HG03095 (cell line): ENCODE measurements around the gene IL19.
"Not testable (repeated sequence)": the region's sequence is repeated elsewhere in the genome, so short reads cannot be mapped to it uniquely, and the experiment has no call there.

Source experiments
- ATAC-seq: cut with Tn5 transposase; IDR thresholded peaks from one replicate; pipeline ENCODE4 v1.9.1; 2021; ENCODE audit warnings: moderate library complexity; ENCODE audit not compliant: unreplicated experiment

IL19 gene

DNA sequence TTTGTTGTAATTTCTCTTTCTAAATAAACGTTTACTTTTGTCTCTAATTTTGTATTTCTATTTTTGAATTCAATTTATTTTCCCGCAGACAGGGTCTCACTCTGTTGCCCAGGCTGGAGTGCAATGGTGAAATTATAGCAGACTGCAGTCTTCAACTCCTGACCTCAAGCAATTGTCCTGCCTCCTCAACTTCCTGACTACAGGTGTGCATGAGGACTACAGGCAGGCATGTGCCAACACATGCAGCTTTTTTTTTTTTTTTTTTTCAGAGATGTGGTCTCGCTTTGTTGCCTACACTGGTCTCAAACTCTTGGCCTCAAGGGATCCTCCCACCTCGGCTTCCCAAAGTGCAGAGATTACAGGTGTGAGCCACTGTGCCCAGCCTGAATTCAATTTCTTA, 58.2 kb downstream of the IL19 start:
- ATAC-seq: no peak

DNA sequence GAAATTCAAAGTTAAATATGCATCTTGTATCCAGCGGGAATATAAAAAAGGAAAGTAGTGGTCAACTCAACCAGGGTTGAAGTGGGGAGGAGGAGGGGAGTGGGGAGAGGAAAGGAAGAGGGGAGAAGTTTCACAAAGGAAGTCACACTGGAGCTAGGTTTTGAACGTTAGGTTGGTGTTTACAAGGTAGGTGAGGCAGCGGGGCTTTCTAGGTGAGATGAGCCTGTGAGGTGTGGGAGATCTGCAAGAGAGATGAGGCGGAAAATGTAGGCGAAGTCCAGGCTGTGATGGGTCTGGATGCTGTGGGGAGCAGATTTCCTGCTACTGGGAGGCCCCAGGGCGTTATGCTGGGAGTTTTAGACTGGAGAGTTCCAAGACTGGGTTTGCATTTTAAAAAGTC, 58.7 kb downstream of the IL19 start:
- ATAC-seq: no peak

DNA sequence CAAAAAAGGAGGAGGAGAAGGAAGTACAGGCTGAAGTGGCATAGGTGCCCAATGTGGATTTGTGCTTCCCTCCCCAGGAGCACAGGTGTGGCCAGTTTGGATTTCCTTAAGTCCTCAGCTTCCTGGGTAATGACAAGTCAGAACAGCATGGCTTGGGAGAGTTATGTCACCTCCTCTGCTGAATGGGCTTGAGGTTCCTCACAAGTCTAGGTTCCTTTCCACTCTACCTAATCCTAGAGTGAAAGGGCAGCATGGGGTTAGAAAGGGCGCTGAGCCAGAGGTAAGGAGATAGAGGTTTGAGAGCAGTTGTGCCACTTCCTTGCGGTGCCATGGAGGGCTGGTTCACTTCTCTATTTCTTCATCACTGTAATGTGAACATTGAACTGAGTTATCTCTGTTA, 59.3 kb downstream of the IL19 start:
- no peak for ATAC-seq

DNA sequence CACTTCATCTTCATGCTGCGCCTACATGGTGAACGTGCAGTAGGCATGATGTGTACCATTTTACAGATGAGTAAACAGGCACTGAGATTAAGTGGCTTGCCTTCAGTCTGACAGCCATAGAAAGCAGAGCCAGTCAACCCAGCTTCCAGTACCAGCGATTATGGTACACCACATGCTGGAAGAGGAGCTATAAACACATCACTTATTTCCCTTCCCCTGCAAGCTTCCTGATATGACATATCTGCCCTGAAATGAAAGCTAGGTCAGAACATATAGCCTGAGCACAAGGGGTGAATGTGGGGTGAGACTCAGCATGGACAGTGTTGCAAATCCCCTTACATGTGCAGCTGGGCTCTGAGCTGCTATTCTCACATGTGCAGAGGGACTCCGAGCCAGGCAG, 61.1 kb downstream of the IL19 start:
- ATAC-seq: no peak

DNA sequence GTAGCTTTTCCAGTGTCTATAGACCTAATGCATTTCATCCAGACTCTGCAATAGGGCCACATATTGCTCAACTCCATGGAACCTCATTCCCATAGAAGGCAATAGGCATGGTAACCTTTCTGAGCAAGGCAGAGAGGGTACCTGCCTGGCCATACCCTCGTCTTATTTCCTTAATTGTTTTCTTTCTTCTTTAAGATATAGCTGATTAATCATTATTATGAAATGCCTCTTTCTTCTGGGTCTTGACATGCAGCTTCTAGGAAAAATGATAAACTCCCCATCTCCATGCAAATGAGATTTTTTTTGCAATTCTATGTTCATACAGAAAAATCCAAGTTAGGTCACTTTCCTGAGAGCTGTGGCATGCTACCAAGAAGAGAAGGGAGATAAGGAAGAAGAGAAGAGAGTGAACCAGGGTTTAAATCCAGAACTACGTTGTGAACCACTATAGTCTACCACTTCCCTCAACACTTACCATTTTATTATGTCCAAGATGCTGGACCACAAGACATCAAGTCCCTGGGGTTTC, 61.8 kb downstream of the IL19 start:
- ATAC-seq: no peak

DNA sequence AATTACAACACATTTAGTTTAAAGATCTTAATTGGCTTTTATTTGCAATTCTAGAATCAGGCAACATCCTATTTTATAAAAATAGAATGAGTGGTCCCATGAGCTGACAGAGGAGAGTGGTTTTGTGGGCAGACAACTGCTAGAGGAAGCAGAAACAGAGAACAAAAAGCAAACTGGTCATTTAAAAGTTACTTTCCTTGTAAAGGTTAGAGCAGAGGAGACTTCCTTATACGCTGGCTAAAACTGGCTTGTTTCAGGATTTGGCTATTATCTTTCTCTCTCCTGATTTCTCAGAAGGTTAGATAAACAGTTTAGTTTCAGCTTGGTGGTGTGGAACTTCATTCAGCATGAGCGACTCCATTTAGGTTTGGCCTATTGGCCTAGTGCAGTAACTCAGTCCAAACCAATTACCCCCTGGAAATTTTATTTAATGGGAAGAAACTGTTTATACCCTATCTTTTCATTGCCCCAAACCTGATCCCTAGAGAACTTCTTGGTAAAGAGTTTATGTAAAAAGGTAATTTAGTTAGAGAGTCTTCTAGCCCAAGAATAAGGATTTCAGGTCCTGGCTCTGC, 62.6 kb downstream of the IL19 start:
- ATAC-seq: no peak

DNA sequence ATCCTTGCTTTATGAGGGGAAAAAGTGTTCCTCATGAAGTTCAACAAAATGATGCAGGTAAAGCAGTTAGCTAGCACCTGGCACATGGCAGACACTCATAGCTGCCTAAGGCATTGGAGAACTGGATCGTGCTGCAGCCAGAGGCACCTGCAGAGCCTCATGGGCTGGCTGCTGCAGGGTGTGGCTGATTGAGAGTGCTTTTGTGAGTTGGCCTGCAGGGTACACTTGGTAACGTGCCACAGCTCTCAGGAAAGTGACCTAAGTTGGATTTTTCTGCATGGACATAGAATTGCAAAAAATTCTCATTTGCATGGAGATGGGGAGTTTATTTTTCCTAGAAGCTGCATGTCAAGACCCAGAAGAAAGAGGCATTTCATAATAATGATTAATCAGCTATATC, 63.2 kb downstream of the IL19 start:
- no peak for ATAC-seq

DNA sequence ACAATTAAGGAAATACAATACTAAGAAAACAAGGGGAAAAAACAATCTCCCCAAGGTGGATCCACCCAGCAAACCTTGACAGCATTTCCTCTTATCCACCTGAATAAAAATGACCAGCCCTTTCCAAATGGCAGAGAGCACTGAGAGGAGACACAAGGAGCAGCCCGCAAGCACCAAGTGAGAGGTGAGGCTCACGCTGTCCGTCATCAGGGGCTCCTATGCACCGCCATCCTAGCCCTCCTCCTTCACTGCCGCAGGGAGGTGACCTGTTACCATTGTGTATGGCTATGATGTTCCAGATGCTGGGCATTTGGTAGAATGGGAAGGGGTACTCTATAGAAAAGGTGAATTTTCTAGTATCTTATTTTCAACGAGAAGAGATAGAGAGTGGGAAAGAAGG, 63.6 kb downstream of the IL19 start:
- ATAC-seq: no peak

DNA sequence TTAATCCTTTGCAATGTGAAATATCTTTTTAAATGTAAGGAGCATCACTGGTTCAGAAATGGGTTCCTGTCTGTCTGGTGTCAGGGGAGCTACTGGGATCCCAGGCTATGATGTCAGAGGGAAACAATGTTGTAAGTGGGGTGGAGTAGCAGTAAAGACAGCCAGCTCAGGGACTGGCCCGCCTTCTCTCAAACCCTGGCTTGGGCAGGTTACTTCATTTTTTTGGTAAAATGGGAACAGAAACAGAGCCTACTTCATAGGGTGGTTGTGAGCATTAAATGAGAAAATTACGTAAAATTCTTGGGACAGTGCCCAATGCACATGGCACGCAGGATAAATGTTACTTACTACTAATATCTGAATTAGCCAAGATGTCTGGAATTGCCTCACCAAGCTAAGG, 64.1 kb downstream of the IL19 start:
- no peak for ATAC-seq

DNA sequence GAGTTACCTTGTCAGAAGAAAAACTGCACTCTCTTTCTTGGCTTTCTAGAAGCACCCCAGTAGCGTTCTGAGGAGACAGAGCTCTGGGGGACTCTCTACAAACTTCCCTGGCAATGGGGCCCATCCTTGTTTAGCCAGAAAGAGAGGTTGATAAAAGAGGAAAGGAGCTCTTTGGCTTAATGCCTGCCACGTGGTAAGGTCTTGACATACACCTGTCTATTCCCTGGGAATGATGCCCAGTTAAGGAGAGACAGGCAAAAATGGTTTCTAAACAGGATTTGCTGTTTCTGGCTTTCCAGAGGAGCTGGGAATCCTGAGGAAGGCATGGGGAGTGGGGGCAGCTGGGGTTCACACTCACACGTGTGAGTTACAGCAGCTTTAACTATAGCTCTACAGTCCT, 64.6 kb downstream of the IL19 start:
- ATAC-seq: no peak

DNA sequence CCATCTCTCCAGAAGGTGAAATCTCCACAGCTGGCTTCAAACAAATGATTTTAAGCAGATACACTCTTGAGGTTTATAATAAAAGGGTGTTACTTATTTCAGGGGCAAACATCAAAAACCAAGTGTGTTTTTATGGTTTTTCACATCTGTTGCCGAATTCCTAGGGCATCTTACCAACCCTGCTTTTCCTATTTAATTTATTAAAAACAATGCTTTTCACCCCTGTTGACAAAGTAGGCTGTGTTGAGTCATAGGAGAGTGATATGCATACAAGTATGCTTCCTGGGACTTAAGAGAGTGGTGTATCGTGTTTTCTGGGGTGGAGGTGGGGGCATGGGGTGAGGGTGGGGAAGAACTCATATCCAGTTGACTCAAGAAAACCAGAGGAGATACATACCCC, 65.5 kb downstream of the IL19 start:
- no peak for ATAC-seq

DNA sequence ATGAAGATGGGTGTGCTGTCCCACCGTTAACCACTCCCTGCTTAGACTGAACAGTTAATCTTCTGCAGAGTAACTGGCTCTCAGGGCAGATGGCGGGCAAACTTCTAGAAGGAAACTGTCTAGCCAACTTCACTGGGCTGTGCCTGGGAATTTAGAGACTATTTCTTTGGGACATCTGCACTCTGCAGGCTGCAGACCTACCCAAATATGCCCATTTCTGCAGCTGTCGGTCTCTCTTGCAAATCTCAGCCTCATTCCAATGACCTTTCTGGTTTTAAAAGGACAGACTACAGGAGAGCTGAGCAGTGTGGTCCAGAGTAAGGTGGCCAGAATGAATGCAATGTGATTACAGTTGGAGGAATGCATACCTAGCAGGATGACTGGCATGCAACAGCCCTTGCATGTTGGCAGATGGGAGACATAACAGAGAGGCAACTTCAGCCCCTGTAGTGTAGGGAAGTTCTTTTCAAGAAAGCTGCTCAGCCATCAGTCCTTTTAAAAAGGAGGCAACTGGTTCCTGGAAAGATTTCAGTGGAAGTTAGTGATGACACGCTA, 68.5 kb downstream of the IL19 start:
- ATAC-seq: no peak

DNA sequence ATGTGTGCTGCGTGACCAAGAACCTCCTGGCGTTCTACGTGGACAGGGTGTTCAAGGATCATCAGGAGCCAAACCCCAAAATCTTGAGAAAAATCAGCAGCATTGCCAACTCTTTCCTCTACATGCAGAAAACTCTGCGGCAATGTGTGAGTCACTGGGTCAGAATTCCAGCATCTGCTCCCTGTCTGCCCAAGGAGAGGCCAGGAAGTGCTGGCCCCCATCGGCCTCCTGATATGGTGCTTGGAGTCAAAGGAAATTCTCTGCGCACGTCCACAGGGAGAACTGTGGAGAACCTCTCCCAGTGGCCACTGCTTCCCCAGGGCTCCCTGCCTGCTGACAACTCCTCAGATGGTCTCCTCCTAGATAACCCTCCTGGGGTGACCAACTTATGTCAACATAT, 69.3 kb downstream of the IL19 start:
- ATAC-seq: no peak

DNA sequence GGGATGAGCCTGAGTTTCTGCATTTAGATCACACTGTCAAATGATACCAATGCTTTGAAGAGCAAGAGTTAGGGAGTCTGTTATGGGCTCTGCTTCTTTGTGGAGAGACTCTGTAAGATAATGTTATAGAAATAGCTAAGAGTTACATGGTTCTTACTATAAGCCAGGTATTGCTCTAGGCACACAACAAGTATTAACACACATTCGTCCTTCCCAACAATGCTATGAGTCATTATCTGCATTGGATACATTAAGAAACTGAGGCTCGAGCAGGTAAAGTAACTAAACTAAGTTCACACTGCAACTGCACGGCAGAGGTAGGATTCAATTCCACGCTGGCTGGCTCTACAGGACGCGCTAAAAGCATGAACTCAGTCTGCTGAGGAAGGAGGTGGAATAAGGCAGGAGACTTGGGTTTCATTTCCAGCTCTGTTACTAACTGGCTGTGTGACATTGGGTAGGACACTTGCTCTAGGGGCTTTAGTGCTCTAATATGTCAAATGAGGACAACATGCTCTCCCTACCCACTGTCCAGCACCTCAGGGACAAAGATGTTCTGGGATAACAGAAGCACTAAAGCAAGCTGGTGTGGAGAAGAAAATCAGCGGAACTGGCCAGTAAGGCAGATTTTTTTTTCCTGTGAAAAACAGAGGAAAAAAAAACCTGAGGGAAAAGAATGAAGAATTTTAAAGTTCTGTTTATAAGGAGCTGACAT, 71.2 kb downstream of the IL19 start:
- ATAC-seq: no peak

DNA sequence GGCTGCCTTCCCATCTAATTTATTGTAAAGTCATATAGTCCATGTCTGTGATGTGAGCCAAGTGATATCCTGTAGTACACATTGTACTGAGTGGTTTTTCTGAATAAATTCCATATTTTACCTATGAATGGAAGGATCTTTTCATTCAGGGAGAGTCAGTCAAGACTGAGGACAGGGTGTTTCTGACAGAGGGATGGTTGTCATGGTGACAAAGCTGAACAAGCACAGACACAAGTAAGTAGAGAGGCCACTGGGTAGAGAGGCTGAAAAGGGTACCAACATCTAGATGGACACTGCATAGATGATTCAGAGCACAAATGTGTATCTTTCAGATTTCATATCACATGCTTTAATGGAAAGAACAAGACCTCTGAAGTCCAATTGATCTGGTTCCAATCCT, 72.3 kb downstream of the IL19 start:
- ATAC-seq: no peak

DNA sequence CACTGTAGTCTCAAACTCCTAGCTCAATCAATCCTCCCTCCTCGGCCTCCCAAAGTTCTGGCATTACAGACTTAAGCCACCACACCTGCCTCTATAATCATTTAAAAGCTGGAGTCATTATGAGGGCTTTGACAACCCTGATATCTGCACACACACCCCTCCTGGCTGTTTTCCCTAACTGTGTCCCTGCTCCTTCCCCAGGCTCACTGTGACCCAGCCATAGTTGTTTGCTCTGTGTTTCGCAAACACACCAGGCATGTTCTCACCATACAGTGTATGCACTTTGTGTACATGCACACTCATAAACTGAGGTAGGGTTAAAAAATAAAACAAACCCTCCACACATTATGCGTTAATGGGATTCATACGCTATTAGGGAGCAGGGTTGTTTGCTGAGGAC, 73.1 kb downstream of the IL19 start:
- no peak for ATAC-seq

DNA sequence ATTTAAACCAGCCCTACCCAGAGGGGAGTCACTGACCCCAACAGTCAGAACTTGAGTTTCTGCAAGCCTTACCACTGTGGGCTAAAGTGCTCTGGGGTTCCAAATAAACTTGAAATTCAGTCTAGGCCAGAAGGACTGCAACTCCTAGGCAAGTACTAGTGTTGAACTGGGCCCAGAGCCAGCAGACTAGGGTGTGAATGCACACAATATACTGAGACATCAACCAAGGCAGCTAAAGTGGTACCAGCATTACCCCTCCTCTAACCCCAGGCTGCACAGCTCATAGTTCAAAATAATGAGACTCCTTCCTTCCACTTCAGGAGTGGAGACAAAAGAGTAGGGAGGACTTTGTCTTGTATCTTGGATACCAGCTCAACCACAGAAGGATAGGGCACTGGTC, 75.9 kb downstream of the IL19 start:
- ATAC-seq: no peak

DNA sequence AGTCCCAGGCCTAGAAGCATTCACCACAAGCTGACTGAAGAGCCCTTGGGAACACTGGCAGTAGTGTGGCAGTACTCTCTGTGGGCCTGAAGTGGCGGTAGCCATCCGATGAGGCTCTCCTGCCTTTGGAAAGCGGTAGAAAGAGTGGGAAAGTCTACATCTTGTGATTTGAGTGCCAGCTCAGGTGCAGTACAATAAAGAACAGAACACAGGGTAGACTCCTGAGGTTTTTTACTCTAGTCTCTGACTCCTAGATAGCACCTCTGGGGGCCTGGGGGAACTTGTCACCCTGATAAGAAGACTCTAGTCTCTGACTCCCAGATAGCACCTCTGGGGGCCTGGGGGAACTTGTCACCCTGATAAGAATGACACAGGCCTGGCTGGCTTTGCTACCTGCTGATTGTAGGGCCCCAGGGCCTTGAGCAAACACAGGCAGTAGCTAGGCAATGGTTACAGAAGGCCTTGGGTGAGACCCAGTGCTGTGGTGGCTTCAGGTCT, 76.8 kb downstream of the IL19 start:
- no peak for ATAC-seq

DNA sequence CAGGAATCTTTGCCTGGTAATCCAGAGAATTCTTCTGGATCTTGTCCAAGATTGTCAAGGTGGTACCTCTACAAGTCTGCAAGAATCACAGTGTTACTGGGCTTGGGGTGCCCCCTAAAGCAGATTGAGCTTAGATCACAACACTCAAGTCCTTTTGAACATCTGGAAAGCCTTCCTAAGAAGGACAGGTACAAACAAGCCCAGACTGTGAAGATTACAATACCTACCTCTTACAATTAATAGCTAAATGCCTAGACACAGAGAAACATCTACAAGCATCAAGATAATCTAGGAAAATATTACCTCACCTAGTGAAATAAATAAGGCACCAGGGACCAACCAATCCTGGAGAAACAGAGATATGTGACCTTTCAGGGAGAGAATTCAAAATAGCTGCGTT, 77.4 kb downstream of the IL19 start:
- ATAC-seq: no peak

DNA sequence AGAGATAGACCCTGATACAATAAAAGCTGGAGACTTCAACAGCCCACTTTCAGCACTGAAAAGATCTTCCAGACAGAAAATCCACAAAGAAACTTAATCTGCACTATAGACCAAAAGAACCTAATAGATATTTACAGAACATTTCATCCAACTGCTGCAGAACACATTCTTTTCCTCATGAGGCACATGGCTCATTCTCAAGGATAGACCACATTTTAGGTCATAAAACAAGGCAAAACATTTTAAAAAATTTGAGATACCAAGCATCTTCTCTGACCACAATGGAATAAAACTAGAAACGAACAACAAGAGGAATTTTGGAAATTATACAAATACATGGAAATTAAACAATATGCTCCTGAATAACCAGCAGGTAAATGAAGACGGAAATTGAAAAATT, 79.8 kb downstream of the IL19 start:
- no peak for ATAC-seq

DNA sequence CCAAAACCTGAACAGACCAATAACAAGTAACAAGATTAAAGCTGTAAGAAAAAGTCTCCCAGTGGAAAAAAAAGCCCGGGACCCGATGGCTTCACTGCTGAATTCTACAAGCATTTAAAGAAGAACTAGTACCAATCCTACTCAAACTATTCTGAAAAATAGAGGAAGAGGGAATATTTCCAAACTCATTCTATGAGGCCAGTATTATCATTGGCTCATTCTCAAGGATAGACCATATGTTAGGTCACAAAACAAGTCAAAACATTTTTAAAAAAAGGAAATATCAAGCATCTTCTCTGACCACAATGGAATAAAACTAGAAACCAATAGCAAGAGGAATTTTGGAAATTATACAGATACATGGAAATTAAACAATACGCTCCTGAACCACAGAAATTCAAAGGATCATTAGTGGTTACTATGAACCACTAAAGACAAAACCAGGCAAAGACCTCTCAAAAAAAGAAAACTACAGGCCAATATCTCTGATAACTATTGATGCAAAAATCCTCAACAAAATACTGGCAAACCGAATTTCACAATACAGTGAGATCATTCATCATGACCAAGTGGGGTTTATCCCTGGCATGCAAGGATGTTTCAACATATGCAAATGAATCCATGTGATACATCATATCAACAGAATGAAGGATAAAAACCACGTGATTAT, 80.9 kb downstream of the IL19 start:
- ATAC-seq: no peak

DNA sequence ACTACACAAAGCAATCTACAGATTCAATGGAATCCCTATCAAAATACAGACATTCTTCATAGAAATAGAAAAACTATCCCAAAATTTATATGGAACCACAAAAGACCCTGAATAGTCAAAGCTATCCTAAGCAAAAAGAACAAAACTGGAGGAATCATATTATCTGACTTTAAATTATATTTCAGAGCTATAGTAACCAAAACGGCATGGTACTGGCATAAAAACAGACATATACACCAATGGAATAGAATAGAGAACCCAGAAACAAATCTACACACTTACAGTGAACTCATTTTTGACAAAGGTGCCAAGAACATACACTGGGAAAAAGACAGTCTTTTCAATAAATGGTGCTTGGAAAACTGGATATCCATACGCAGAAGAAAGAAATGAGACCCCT, 82.1 kb downstream of the IL19 start:
- ATAC-seq: not testable (repeated sequence)
